SK-N-SH treated with all-trans-retinoic acid at 6 μM for 48 hours (cell line): ENCODE results near the gene TMEM269.

Experiments used
- ATAC-seq: fragments of 200-7000 bp; cut with Tn5 transposase; 3 replicates; pipeline ENCODE4 v1.9.1; 2020; ENCODE audit warnings: mild to moderate bottlenecking, moderate library complexity
- BACH2 ChIP-seq: fragments of 250-450 bp; sonication (Bioruptor Pico); IDR thresholded peaks from 2 replicates; pipeline ENCODE4 v1.9.0; 2021; ENCODE audit warnings: mild to moderate bottlenecking, borderline replicate concordance
- CREB5 ChIP-seq: fragments of 250-450 bp; sonication (Bioruptor Pico); IDR thresholded peaks from 2 replicates; pipeline ENCODE4 v1.5.1; 2020; ENCODE audit warnings: low read depth, mild to moderate bottlenecking, moderate library complexity
- CSDC2 ChIP-seq: fragments of 250-450 bp; sonication (Bioruptor Pico); IDR thresholded peaks from 2 replicates; pipeline ENCODE4 v1.5.0; 2020; ENCODE audit warnings: mild to moderate bottlenecking, moderate library complexity
- CSRNP3 ChIP-seq: fragments of 250-450 bp; sonication (Bioruptor Pico); IDR thresholded peaks from 2 replicates; pipeline ENCODE4 v1.5.1; 2021; ENCODE audit warnings: mild to moderate bottlenecking, moderate library complexity
- ESRRG ChIP-seq: fragments of 250-450 bp; sonication (Bioruptor Pico); IDR thresholded peaks from 2 replicates; pipeline ENCODE4 v1.6.1; 2021; ENCODE audit warnings: mild to moderate bottlenecking
- GLIS3 ChIP-seq: fragments of 250-450 bp; sonication (Bioruptor Pico); IDR thresholded peaks from 2 replicates; pipeline ENCODE4 v1.5.0; 2020; ENCODE audit warnings: mild to moderate bottlenecking, moderate library complexity
- ISL1 ChIP-seq: fragments of 250-450 bp; sonication (Bioruptor Pico); IDR thresholded peaks from 2 replicates; pipeline ENCODE4 v2.1.2; 2022; ENCODE audit warnings: mild to moderate bottlenecking, moderate library complexity
- OSR1 ChIP-seq: fragments of 250-450 bp; sonication (Bioruptor Pico); IDR thresholded peaks from 2 replicates; pipeline ENCODE4 v1.8.0; 2022; ENCODE audit warnings: moderate library complexity, mild to moderate bottlenecking, inconsistent platforms
- PATZ1 ChIP-seq: fragments of 250-450 bp; sonication (Bioruptor Pico); IDR thresholded peaks from 2 replicates; pipeline ENCODE4 v1.8.0; 2020; ENCODE audit warnings: mild to moderate bottlenecking, moderate library complexity, borderline replicate concordance
- POU6F1 ChIP-seq: fragments of 250-450 bp; sonication (Bioruptor Pico); IDR thresholded peaks from 2 replicates; pipeline ENCODE4 v1.8.0; 2021; ENCODE audit warnings: low read depth, mild to moderate bottlenecking, moderate library complexity, borderline replicate concordance
- PPARA ChIP-seq: fragments of 250-450 bp; sonication (Bioruptor Pico); IDR thresholded peaks from 2 replicates; pipeline ENCODE4 v1.5.0; 2020; ENCODE audit warnings: mild to moderate bottlenecking, borderline replicate concordance
- RARB ChIP-seq: fragments of 250-450 bp; sonication (Bioruptor Pico); IDR thresholded peaks from 2 replicates; pipeline ENCODE4 v1.8.0; 2021; ENCODE audit warnings: mild to moderate bottlenecking, moderate library complexity
- SNAI2 ChIP-seq: fragments of 250-450 bp; sonication (Bioruptor Pico); IDR thresholded peaks from 2 replicates; pipeline ENCODE4 v1.5.0; 2020; ENCODE audit warnings: mild to moderate bottlenecking, moderate library complexity
- TOX ChIP-seq: fragments of 250-450 bp; sonication (Bioruptor Pico); IDR thresholded peaks from 2 replicates; pipeline ENCODE4 v1.8.0; 2021; ENCODE audit warnings: mild to moderate bottlenecking, moderate library complexity, borderline replicate concordance
- TSHZ2 ChIP-seq: fragments of 250-450 bp; sonication (Bioruptor Pico); IDR thresholded peaks from 2 replicates; pipeline ENCODE4 v1.5.0; 2020; ENCODE audit warnings: mild to moderate bottlenecking, moderate library complexity
- ZC3H10 ChIP-seq: fragments of 250-450 bp; sonication (Bioruptor Pico); IDR thresholded peaks from 2 replicates; pipeline ENCODE4 v1.5.1; 2021; ENCODE audit warnings: mild to moderate bottlenecking, moderate library complexity
- ZFP3 ChIP-seq: fragments of 250-450 bp; sonication (Bioruptor Pico); IDR thresholded peaks from 2 replicates; pipeline ENCODE4 v1.5.0; 2020; ENCODE audit warnings: mild to moderate bottlenecking, moderate library complexity
- ZFP30 ChIP-seq: fragments of 450-650 bp; formaldehyde crosslinking; IDR thresholded peaks from 2 replicates; pipeline ENCODE4 v1.5.0; 2022; ENCODE audit warnings: mild to moderate bottlenecking, moderate library complexity
- ZNF565 ChIP-seq: fragments of 450-650 bp; formaldehyde crosslinking; conservative IDR thresholded peaks from 2 replicates; pipeline ENCODE4 v1.5.0; 2020; ENCODE audit warnings: low read depth, mild to moderate bottlenecking, moderate library complexity
- ZNF70 ChIP-seq: fragments of 450-650 bp; formaldehyde crosslinking; IDR thresholded peaks from 2 replicates; pipeline ENCODE4 v1.5.0; 2020; ENCODE audit warnings: mild to moderate bottlenecking, moderate library complexity
- ZNF8 ChIP-seq: fragments of 450-650 bp; formaldehyde crosslinking; IDR thresholded peaks from 2 replicates; pipeline ENCODE4 v1.5.0; 2020; ENCODE audit warnings: mild to moderate bottlenecking, moderate library complexity

Gene TMEM269

GRCh38 chr1:42757892-42758275 lies 26.9 kb upstream of the TMEM269 start:
- TF ChIP-seq ZNF70 (CRISPR knock-in tag) (no peak), OSR1 (CRISPR knock-in tag) (no peak), CSDC2 (CRISPR knock-in tag) (no peak), PPARA (no peak), ZNF565 (CRISPR knock-in tag) (no peak), ISL1 (no peak), ZFP3 (CRISPR knock-in tag) (no peak), CREB5 (CRISPR knock-in tag) (no peak)
- TF ChIP-seq, all 23 proteins: peak for 0
- ATAC-seq, result no peak

GRCh38 chr1:42758641-42759040 lies 26.1 kb upstream of the TMEM269 start:
- no peak for TF ChIP-seq SNAI2 (CRISPR knock-in tag)
- TF ChIP-seq CSRNP3, result no peak
- TF ChIP-seq ZNF565 (CRISPR knock-in tag), result no peak
- TF ChIP-seq ISL1, result no peak
- no peak for TF ChIP-seq BACH2
- TF ChIP-seq GLIS3, result no peak
- no peak for TF ChIP-seq ZNF8
- ATAC-seq, result no peak

- no peak for ATAC-seq
- no peak for TF ChIP-seq PPARA
- TF ChIP-seq ISL1, result no peak
- no peak for TF ChIP-seq ZC3H10 (CRISPR knock-in tag)
- TF ChIP-seq CSRNP3, result no peak
- TF ChIP-seq ZNF70 (CRISPR knock-in tag), result no peak
- TF ChIP-seq CREB5 (CRISPR knock-in tag), result no peak
- no peak for TF ChIP-seq TSHZ2 (CRISPR knock-in tag)
- no peak for TF ChIP-seq POU6F1 (CRISPR knock-in tag)
- no peak for TF ChIP-seq PATZ1 (CRISPR knock-in tag)
- TF ChIP-seq TOX, result no peak
- TF ChIP-seq CSDC2 (CRISPR knock-in tag), result no peak
- TF ChIP-seq SNAI2 (CRISPR knock-in tag), result no peak
- no peak for TF ChIP-seq RARB
- no peak for TF ChIP-seq ESRRG (CRISPR knock-in tag)
- TF ChIP-seq ZNF565 (CRISPR knock-in tag), result no peak
- no peak for TF ChIP-seq ZFP3 (CRISPR knock-in tag)
- no peak for TF ChIP-seq GLIS3
- TF ChIP-seq ZFP30 (CRISPR knock-in tag), result no peak
- no peak for TF ChIP-seq BACH2
Measured at GRCh38 chr1:42759114-42759513, 25.7 kb upstream of the TMEM269 start.
